GM12878 (cell line): ENCODE measurements around the gene NUDT22. TPM values are rescaled to one million over a fixed set of nuclear protein-coding genes. Genes with fewer than 3 reads are reported as not detected.

Source experiments
- ATAC-seq: fragments of 200-7000 bp; cut with Tn5 transposase; 3 replicates; pipeline ENCODE4 v1.9.1; 2020; ENCODE audit warnings: mild to moderate bottlenecking, moderate library complexity
- BruUV-seq: library from RNA; stranded (reverse); fragments of 400-500 nt; replicated peaks from 2 replicates; lab custom pipeline; 2021; lab: Mats Ljungman, UMichigan
- CTCF ChIA-PET: fragments of 300-600 bp; sonication (Branson Sonifier 250); formaldehyde crosslinking; extraction: SDS; loops from one replicate; lab custom pipeline; 2021; ENCODE audit warnings: inconsistent platforms; lab: Yijun Ruan, JAX
- POLR2A ChIA-PET: fragments of 350-600 bp; formaldehyde crosslinking; extraction: SDS; loops from one replicate; lab custom pipeline; 2021; ENCODE audit warnings: inconsistent platforms; lab: Charles Lee
- RAD21 ChIA-PET: fragments of 300-600 bp; sonication (Branson Sonifier 250); formaldehyde crosslinking; loops from one replicate; lab custom pipeline; 2023; ENCODE audit warnings: antibody characterized with exemption; ENCODE audit not compliant: unreplicated experiment; lab: Charles Lee
- SMC1A ChIA-PET: fragments of 300-600 bp; sonication (Branson Sonifier 250); formaldehyde crosslinking; loops from one replicate; lab custom pipeline; 2023; ENCODE audit not compliant: unreplicated experiment, uncharacterized antibody; lab: Charles Lee
- DNase-seq: peaks from one replicate; pipeline ENCODE4 v3.0.0-alpha.2; 2011; ENCODE audit warnings: low read depth, low spot score
- FAIRE-seq: peaks from 3 replicates; lab custom pipeline; 2011; peaks lifted over from hg19 to GRCh38; lab: Jason Lieb, UNC
- H2AFZ ChIP-seq: 2 replicates; pipeline ENCODE4 v1.6.0; 2011; ENCODE audit warnings: low read depth, low read length, control low read depth; ENCODE audit not compliant: control insufficient read depth
- H3K27ac ChIP-seq: 2 replicates; pipeline ENCODE4 v1.5.1; 2011; ENCODE audit warnings: control low read depth; ENCODE audit not compliant: control insufficient read depth, insufficient read depth
- H3K27me3 ChIP-seq, 2 experiments: replicated peaks in 1 of 2; 2 replicates each; pipeline versions ENCODE4 v1.6.0 to v1.6.1; 2011; ENCODE audit warnings: low read length in 1 of 2; ENCODE audit not compliant: control insufficient read depth in 2 of 2, insufficient read depth in 2 of 2
- H3K36me3 ChIP-seq, 2 experiments: 2 replicates each; pipeline ENCODE4 v1.5.1; 2011; ENCODE audit warnings: low read length in 1 of 2; ENCODE audit not compliant: control insufficient read depth in 2 of 2, insufficient read depth in 2 of 2
- H3K4me1 ChIP-seq: 2 replicates; pipeline ENCODE4 v1.6.1; 2011; ENCODE audit warnings: mild to moderate bottlenecking, low read length, moderate library complexity, mixed read lengths; ENCODE audit not compliant: control insufficient read depth, insufficient read depth
- H3K4me2 ChIP-seq: 2 replicates; pipeline ENCODE4 v1.6.0; 2011; ENCODE audit warnings: control low read depth; ENCODE audit not compliant: control insufficient read depth, insufficient read depth
- H3K4me3 ChIP-seq: fragments of 200-600 bp; sonication (generic); 2 replicates; pipeline ENCODE4 v1.5.1; 2016
- H3K79me2 ChIP-seq: 2 replicates; pipeline ENCODE4 v1.6.0; 2011; ENCODE audit warnings: low read length; ENCODE audit not compliant: control insufficient read depth, insufficient read depth
- H3K9ac ChIP-seq: 2 replicates; pipeline ENCODE4 v1.8.0; 2011; ENCODE audit warnings: low read length, control low read depth, mixed read lengths; ENCODE audit not compliant: control insufficient read depth, insufficient read depth
- H3K9me3 ChIP-seq: replicated peaks from 3 replicates; pipeline ENCODE4 v1.5.1; 2011; ENCODE audit warnings: mild to moderate bottlenecking, low read length; ENCODE audit not compliant: control insufficient read depth, insufficient read depth
- H4K20me1 ChIP-seq: 2 replicates; pipeline ENCODE4 v1.6.0; 2011; ENCODE audit not compliant: control insufficient read depth, insufficient read depth
- CHD4 ChIP-seq: fragments of 200-600 bp; sonication (generic); IDR thresholded peaks from 2 replicates; pipeline ENCODE4 v1.6.1; 2016; ENCODE audit warnings: mild to moderate bottlenecking
- ETV6 ChIP-seq, 2 experiments: fragments of 450-650 bp in 1 of 2; IDR thresholded peaks in 1 of 2; conservative IDR thresholded peaks in 1 of 2; 2 replicates each; pipeline ENCODE4 v1.6.1; 2014; ENCODE audit warnings: antibody characterized with exemption in 1 of 2, borderline replicate concordance in 1 of 2, low read depth in 1 of 2, mild to moderate bottlenecking in 1 of 2, moderate library complexity in 1 of 2
- SIX5 ChIP-seq: IDR thresholded peaks from 2 replicates; pipeline ENCODE4 v1.6.1; 2011; ENCODE audit warnings: mild to moderate bottlenecking, low read depth, low read length, moderate library complexity; ENCODE audit not compliant: severe bottlenecking
- SREBF1 ChIP-seq: IDR thresholded peaks from 2 replicates; pipeline ENCODE4 v1.6.1; 2012; ENCODE audit warnings: mild to moderate bottlenecking, low read length
- YY1 ChIP-seq: IDR thresholded peaks from 2 replicates; pipeline ENCODE4 v1.6.1; 2011; ENCODE audit warnings: low read depth, mild to moderate bottlenecking, low read length
- WGBS: methylation state at CpG from one replicate; pipeline ENCODE4 v1.1.6; 2016; ENCODE audit warnings: low lambda C conversion rate; ENCODE audit not compliant: insufficient replicate concordance, insufficient coverage; ENCODE audit errors: missing lambda C conversion rate; 5-methylcytosine and 5-hydroxymethylcytosine counted together
- in situ Hi-C: fragments of 300-500 bp; cut with MboI; formaldehyde crosslinking; loops from 9 replicates; pipeline ENCODE4 v1.14.3; 2018; ENCODE audit warnings: mixed read lengths
- intact Hi-C: fragments of 100-400 bp; cut with micrococcal nuclease; formaldehyde crosslinking; loops from one replicate; pipeline ENCODE4 v1.14.2; 2022; ENCODE audit not compliant: unreplicated experiment
- polyA plus RNA-seq, 11 experiments: library from polyadenylated mRNA; depleted of rRNA in 4 of 11; unstranded in 6 of 11; stranded (reverse) in 5 of 11; fragments of >200 nt; fragmentation: Nextera tagmentation in 4 of 11; fragmentation: Illumina TruSeq in 1 of 11; extraction: Ambion mirVana in 4 of 11; extraction: Trizol in 1 of 11; gene quantifications; 1 replicate in 1 of 11; 2 replicates in 10 of 11; pipeline versions ENCODE4 v1.2.1 to v1.2.3, GENCODE V29; 2011 to 2016; ENCODE audit warnings: inconsistent platforms in 2 of 11, missing spikeins in 2 of 11, low read depth in 1 of 11
- total RNA-seq, 4 experiments: library from RNA; depleted of rRNA in 3 of 4; stranded (reverse); fragments of >200 nt in 3 of 4; fragmentation: Illumina TruSeq in 1 of 4; extraction: Trizol in 1 of 4; gene quantifications; 2 replicates each; pipeline versions ENCODE4 v1.2.1 to v1.2.3, GENCODE V29; 2013 to 2021
- TF ChIP-seq, protein P1 (sequence below), 3 experiments: IDR thresholded peaks in 2 of 3; conservative IDR thresholded peaks in 1 of 3; 2 replicates each; pipeline ENCODE4 v1.5.1; 2011; ENCODE audit warnings: low read depth in 3 of 3, low read length in 3 of 3, mild to moderate bottlenecking in 3 of 3, control low read depth in 2 of 3, moderate library complexity in 2 of 3, inconsistent platforms in 1 of 3, mixed read lengths in 1 of 3; ENCODE audit not compliant: control insufficient read depth in 2 of 3, insufficient read depth in 1 of 3; ENCODE audit errors: extremely low read depth in 1 of 3

The NUDT22 gene
- total and polyA plus RNA-seq, 10 of the 15 experiments (the other 5 are each of a cell fraction or from before 2014, with no cell fraction given), result 6.7 to 115 (median 64.7) TPM

DNA sequence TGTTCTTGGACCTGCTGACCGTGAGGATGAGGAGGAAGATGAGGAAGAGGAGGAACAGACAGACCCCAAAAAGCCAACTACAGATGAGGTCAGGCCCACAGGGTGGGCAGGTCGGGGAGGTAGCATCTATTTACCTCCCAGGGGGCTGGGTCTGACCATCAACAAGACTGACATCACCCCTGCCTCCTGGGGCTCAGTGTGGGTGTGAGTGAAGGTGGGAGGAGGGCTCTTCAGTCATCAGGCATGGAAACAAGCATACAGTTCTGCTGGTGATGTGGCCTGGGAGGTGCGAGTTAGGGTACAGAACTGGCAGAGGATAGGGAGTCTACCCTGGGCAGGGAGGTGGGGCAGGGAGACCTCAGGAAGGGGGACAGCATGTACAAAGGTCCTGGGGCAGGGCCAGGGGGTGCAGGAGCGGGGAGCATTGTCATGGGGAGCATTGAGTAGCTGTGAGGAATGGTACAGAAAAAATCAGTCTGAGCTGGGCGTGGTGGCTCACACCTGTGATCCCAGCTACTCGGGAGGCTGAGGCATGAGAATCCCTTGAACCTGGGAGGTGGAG lies 34.2 kb downstream of the NUDT22 start:
- no TSS peak for BruUV-seq
- Histone ChIP-seq H3K9me3 (no peaks in the 10 kb centered on the region), H3K27me3 (no peaks in the 10 kb centered on the region), H4K20me1 (no peaks in the 10 kb centered on the region), H3K4me2 (no peak overlapping the region), H3K27ac (peak overlapping the region; percentile 17; the same call in 1 of the 2 replicates), H3K9ac (no peak overlapping the region), H3K36me3 (peaks cover 0 to 5% of the 10 kb centered on the region in 2 experiments; a peak in 2 of 4 replicates), H3K4me1 (peaks cover 11% of the 10 kb centered on the region), H3K79me2 (no peaks in the 10 kb centered on the region), H2AFZ (no peak overlapping the region), H3K4me3 (no peak overlapping the region)
- peak; percentile 70 for ATAC-seq
- in situ Hi-C loops, result no loop called here
- ChIA-PET RAD21 (interaction anchor here (0.7 kb wide), 1 partner anchor 53 kb away, joined by 3 read pairs; the partner anchor contains the start of gene FERMT3), SMC1A (no interaction called here), CTCF (interaction anchor here (1.0 to 1.5 kb wide), 2 partner anchors 9 kb away, joined by 3 to 5 read pairs; partner anchors contain the start of gene PLCB3), POLR2A (interaction anchor here (0.6 to 1.2 kb wide), 3 partner anchors 14 to 1812 kb away, joined by 3 to 4 read pairs (median 3); partner anchors contain the start of gene PPP1R14B)
- no peak for TF ChIP-seq SREBF1
- TF ChIP-seq, protein P1, sequence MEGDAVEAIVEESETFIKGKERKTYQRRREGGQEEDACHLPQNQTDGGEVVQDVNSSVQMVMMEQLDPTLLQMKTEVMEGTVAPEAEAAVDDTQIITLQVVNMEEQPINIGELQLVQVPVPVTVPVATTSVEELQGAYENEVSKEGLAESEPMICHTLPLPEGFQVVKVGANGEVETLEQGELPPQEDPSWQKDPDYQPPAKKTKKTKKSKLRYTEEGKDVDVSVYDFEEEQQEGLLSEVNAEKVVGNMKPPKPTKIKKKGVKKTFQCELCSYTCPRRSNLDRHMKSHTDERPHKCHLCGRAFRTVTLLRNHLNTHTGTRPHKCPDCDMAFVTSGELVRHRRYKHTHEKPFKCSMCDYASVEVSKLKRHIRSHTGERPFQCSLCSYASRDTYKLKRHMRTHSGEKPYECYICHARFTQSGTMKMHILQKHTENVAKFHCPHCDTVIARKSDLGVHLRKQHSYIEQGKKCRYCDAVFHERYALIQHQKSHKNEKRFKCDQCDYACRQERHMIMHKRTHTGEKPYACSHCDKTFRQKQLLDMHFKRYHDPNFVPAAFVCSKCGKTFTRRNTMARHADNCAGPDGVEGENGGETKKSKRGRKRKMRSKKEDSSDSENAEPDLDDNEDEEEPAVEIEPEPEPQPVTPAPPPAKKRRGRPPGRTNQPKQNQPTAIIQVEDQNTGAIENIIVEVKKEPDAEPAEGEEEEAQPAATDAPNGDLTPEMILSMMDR (IDR thresholded peaks at IDR 0.05 in 2 of 3, conservative IDR thresholded peaks at IDR 0.05 in 1 of 3; ENCODE audit: control insufficient read depth in 2 of 3, extremely low read depth in 1 of 3, insufficient read depth in 1 of 3, low read depth in 3 of 3, low read length in 3 of 3), result no peak
- TF ChIP-seq YY1, result no peak
- no peak for TF ChIP-seq CHD4
- no peak for TF ChIP-seq ETV6 (conservative IDR thresholded peaks at IDR 0.05 in 1 of 2, IDR thresholded peaks at IDR 0.05 in 1 of 2; ENCODE audit: borderline replicate concordance in 1 of 2, low read depth in 1 of 2)
- no peak for TF ChIP-seq SIX5
- WGBS, result 73% methylated on average over 6 of the region's 6 CpGs
- no peak for DNase-seq
- intact Hi-C loops, result no loop called here
- FAIRE-seq, result no peak
